ENCODE data around the gene PREB.

DNA sequence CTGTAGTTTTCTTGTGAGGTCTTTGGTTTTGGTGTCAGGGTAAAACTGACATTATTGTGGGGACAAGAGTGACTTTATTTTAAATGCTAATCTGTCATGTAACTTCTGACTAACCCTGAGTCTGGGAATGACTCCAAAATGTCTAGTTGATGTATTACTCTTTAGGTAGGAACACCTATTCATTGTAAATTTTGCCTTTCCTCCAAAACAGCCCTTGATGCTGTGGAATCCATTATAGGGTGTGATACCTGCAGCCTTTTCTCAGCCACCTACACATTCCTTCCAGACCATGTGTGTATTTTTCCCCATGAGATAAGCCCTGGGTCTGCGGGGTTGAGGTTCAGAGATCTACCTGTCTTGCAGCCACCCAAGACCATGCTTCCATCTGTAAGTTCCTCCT is 8.8 kb upstream of the PREB start:
- TF ChIP-seq, protein P1, sequence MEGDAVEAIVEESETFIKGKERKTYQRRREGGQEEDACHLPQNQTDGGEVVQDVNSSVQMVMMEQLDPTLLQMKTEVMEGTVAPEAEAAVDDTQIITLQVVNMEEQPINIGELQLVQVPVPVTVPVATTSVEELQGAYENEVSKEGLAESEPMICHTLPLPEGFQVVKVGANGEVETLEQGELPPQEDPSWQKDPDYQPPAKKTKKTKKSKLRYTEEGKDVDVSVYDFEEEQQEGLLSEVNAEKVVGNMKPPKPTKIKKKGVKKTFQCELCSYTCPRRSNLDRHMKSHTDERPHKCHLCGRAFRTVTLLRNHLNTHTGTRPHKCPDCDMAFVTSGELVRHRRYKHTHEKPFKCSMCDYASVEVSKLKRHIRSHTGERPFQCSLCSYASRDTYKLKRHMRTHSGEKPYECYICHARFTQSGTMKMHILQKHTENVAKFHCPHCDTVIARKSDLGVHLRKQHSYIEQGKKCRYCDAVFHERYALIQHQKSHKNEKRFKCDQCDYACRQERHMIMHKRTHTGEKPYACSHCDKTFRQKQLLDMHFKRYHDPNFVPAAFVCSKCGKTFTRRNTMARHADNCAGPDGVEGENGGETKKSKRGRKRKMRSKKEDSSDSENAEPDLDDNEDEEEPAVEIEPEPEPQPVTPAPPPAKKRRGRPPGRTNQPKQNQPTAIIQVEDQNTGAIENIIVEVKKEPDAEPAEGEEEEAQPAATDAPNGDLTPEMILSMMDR (conservative IDR thresholded peaks at IDR 0.05) = no peak
- TF ChIP-seq EZH2 (IDR thresholded peaks at IDR 0.05; ENCODE audit: low read depth) = no peak
